A549 (cell line): Measurements from ENCODE around the gene IFITM10. TPM values are rescaled to one million over a fixed set of nuclear protein-coding genes. Genes with fewer than 3 reads are reported as not detected.

Experiments
- ATAC-seq, 2 experiments: fragments of 200-7000 bp in 1 of 2; fragments of >200 bp in 1 of 2; cut with Nextera tagmentation in 1 of 2; cut with Tn5 transposase in 1 of 2; 3 replicates each; pipeline versions ENCODE4 v1.8.0 to v1.9.1; 2018 to 2020; ENCODE audit warnings: mild to moderate bottlenecking in 1 of 2, moderate library complexity in 1 of 2
- CTCF ChIA-PET: fragments of 300-600 bp; sonication (Branson Sonifier 250); formaldehyde crosslinking; extraction: SDS; loops from one replicate; lab custom pipeline; 2021; ENCODE audit warnings: antibody characterized with exemption, inconsistent platforms; lab: Yijun Ruan, JAX
- POLR2A ChIA-PET: fragments of 350-600 bp; formaldehyde crosslinking; extraction: SDS; loops from one replicate; lab custom pipeline; 2021; ENCODE audit warnings: antibody characterized with exemption, inconsistent platforms; lab: Yijun Ruan, JAX
- DNase-seq, 2 experiments: peaks; one replicate each; pipeline versions ENCODE4 v3.0.0 to v3.0.0-alpha.2; 2011 to 2016; ENCODE audit warnings: low read depth in 1 of 2, low spot score in 1 of 2
- FAIRE-seq: peaks from 2 replicates; lab custom pipeline; 2011; peaks lifted over from hg19 to GRCh38; lab: Jason Lieb, UNC
- H3K27ac ChIP-seq, 2 experiments: fragments of >200 bp; sonication (Bioruptor Twin); formaldehyde crosslinking; 3 replicates each; pipeline ENCODE4 v1.5.1; 2016 to 2017
- H3K4me1 ChIP-seq: fragments of >200 bp; sonication (Bioruptor Twin); formaldehyde crosslinking; 3 replicates; pipeline ENCODE4 v1.6.1; 2016
- H3K4me2 ChIP-seq: fragments of >200 bp; sonication (Bioruptor Twin); formaldehyde crosslinking; 3 replicates; pipeline ENCODE4 v1.6.1; 2016
- H3K4me3 ChIP-seq: fragments of >200 bp; sonication (Bioruptor Twin); formaldehyde crosslinking; 3 replicates; pipeline ENCODE4 v1.5.1; 2016
- H3K9me3 ChIP-seq: fragments of >200 bp; sonication (Bioruptor Twin); formaldehyde crosslinking; 3 replicates; pipeline ENCODE4 v1.6.1; 2016
- CHD4 ChIP-seq: fragments of 200-600 bp; sonication (generic); IDR thresholded peaks from 2 replicates; pipeline ENCODE4 v1.6.1; 2016; ENCODE audit warnings: antibody characterized with exemption, mild to moderate bottlenecking, borderline replicate concordance
- EHF ChIP-seq: fragments of 250-450 bp; sonication (Bioruptor Pico); IDR thresholded peaks from 2 replicates; pipeline ENCODE4 v1.5.0; 2020; ENCODE audit warnings: mild to moderate bottlenecking
- EP300 ChIP-seq, 2 experiments: fragments of >200 bp; sonication (Bioruptor Twin); formaldehyde crosslinking; IDR thresholded peaks; 2 replicates in 1 of 2; 3 replicates in 1 of 2; pipeline ENCODE4 v1.6.1; 2016 to 2017
- HDAC2 ChIP-seq: fragments of 200-600 bp; sonication (generic); IDR thresholded peaks from 2 replicates; pipeline ENCODE4 v1.6.1; 2016
- HEYL ChIP-seq: fragments of 250-450 bp; sonication (Bioruptor Pico); IDR thresholded peaks from 2 replicates; pipeline ENCODE4 v1.8.0; 2021; ENCODE audit warnings: mild to moderate bottlenecking, moderate library complexity
- HOXB13 ChIP-seq: fragments of 250-450 bp; sonication (Bioruptor Pico); IDR thresholded peaks from 2 replicates; pipeline ENCODE4 v1.5.0; 2020; ENCODE audit warnings: low read depth, mild to moderate bottlenecking, moderate library complexity
- HOXB5 ChIP-seq: fragments of 250-450 bp; sonication (Bioruptor Pico); IDR thresholded peaks from 2 replicates; pipeline ENCODE4 v1.5.0; 2020; ENCODE audit warnings: mild to moderate bottlenecking, moderate library complexity
- JUN ChIP-seq, 2 experiments: fragments of >200 bp; sonication (Bioruptor Twin); formaldehyde crosslinking; IDR thresholded peaks; 2 replicates in 1 of 2; 3 replicates in 1 of 2; pipeline ENCODE4 v1.6.1; 2016 to 2017
- RAD21 ChIP-seq, 2 experiments: fragments of >200 bp in 1 of 2; sonication (Bioruptor Twin) in 1 of 2; formaldehyde crosslinking in 1 of 2; IDR thresholded peaks in 1 of 2; conservative IDR thresholded peaks in 1 of 2; 2 replicates in 1 of 2; 3 replicates in 1 of 2; pipeline ENCODE4 v1.6.1; 2012 to 2018; ENCODE audit warnings: inconsistent platforms in 1 of 2
- RCOR1 ChIP-seq: fragments of 150-350 bp; IDR thresholded peaks from 2 replicates; pipeline ENCODE4 v1.6.1; 2014; ENCODE audit warnings: antibody characterized with exemption, low read length, low read depth
- SMC3 ChIP-seq: fragments of >200 bp; sonication (Bioruptor Twin); formaldehyde crosslinking; IDR thresholded peaks from 3 replicates; pipeline ENCODE4 v1.6.1; 2018; ENCODE audit warnings: inconsistent platforms
- TFCP2L1 ChIP-seq: fragments of 250-450 bp; sonication (Bioruptor Pico); IDR thresholded peaks from 2 replicates; pipeline ENCODE4 v1.5.0; 2021; ENCODE audit warnings: mild to moderate bottlenecking
- TP53 ChIP-seq: fragments of 250-450 bp; sonication (Bioruptor Pico); IDR thresholded peaks from 2 replicates; pipeline ENCODE4 v1.5.0; 2021; ENCODE audit warnings: mild to moderate bottlenecking, moderate library complexity
- ZNF302 ChIP-seq: fragments of 250-450 bp; sonication (Bioruptor Pico); IDR thresholded peaks from 2 replicates; pipeline ENCODE4 v1.9.0; 2021; ENCODE audit warnings: inconsistent platforms, mild to moderate bottlenecking, moderate library complexity
- WGBS: methylation state at CpG from one replicate; pipeline ENCODE4 v1.1.6; 2017; ENCODE audit errors: missing lambda C conversion rate; 5-methylcytosine and 5-hydroxymethylcytosine counted together
- polyA plus RNA-seq, 4 experiments: library from polyadenylated mRNA; depleted of rRNA in 3 of 4; stranded (reverse); fragments of >200 nt; fragmentation: RNase III in 1 of 4; extraction: RNeasy Plus Mini Kit Qiagen cat#74134 plus additional on column Dnase treatment in 1 of 4; gene quantifications; 2 replicates in 3 of 4; 3 replicates in 1 of 4; pipeline ENCODE4 v1.2.3, GENCODE V29; 2011 to 2017
- TF ChIP-seq, protein P1 (sequence below): fragments of 200-600 bp; sonication (generic); IDR thresholded peaks from 2 replicates; pipeline ENCODE4 v1.6.1; 2016; ENCODE audit warnings: antibody characterized with exemption, mild to moderate bottlenecking, moderate library complexity
- TF ChIP-seq, protein P2 (sequence below): fragments of 250-450 bp; sonication (Bioruptor Pico); IDR thresholded peaks from 2 replicates; pipeline ENCODE4 v1.5.0; 2021; ENCODE audit warnings: mild to moderate bottlenecking, moderate library complexity, borderline replicate concordance
- TF ChIP-seq, protein P3 (sequence below): fragments of 450-650 bp; IDR thresholded peaks from 2 replicates; pipeline ENCODE4 v1.6.1; 2014; ENCODE audit warnings: antibody characterized with exemption
- TF ChIP-seq, protein P4 (sequence below): fragments of >200 bp; sonication (Bioruptor Twin); formaldehyde crosslinking; IDR thresholded peaks from 3 replicates; pipeline ENCODE4 v1.6.1; 2016
- TF ChIP-seq, protein P5 (sequence below): fragments of >200 bp; sonication (Bioruptor Twin); formaldehyde crosslinking; IDR thresholded peaks from 3 replicates; pipeline ENCODE4 v1.5.1; 2016

IFITM10 gene
- polyA plus RNA-seq, 2 of the 4 experiments (the other 2 are of a cell fraction) = 0.28 to 0.67 TPM

DNA sequence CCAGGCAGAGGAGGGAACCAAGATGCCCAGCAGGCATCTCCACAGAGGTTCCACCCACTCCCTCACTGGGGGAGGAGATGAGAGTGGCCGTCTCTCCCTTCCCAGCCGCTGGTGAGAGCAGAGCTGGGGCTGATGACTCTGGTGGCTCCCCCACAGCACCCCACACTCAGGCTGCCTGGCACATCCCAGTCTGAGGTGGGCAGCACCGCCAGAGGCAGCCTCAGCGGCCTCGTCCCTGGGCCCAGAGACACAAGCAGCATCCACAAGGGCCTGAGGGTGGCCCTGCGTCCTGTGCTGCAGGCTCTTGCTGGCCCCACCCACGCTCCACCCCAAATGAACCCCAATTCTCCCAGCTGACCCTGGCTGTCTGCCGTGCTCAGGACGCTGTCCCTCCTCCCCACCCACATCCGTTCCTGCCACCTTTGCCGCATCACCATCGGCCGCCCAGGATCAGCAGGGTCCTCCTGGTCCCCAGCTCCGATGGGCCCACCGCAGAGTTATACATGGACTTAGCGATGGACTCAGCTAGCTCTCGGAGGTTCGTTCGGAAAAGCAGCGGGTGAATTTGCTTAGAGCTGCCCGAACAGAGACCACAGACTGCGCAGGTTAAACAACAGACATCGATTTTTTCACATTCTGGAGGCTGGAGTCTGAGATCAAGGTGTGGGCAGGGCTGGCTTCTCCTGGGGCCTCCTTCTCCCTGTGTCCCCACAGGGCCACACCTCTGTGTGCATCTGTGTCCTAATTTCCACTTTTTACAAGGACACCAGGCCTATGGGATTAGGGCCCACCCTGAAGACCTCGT lies 33.5 kb upstream of the IFITM10 start:
- POLR2A ChIA-PET = no interaction called here
- ATAC-seq = no peak
- WGBS = 79% methylated on average over 15 of the region's 24 CpGs

DNA sequence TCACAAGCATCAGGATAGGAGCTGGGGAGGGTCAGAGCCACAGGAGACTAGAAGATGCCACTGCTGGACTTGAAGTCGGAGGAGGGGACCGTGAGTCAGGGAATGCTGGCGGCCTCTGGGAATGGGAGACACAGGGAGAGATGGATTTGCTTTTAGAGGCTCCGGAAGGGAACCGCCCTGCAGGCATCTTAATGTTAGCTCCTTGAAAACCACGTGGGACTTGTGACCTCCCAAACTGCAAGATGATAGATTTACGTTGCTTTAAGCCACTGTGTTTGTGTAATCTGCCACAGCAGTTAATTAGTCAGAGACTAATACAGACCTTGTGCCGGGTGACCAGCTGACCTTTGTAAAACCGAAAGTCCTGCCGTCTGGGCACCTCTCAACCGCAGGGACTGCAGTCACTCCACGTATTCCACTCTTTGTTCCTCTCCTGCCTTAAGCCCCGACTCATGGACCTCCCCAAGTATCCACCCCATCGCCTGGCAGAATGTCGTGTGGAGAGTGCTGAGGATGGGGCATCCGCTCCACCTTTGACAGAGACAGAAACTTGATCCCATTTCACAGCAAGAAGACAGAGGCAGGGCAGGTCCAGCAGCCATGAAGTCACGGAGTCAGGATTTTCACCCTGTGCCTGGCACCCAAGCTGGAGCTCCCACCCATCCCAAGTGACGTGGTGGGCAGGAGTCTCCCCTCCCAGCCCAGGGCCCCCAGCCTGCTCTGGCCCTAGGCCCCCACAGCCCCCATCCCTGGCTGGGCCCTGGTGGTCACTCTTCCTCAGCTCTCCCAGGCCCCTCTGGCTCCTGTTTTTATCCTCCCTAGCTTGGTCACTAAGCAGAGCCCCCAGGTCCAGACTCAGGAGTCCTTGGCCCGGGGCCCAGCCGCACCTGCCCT lies 32.7 kb upstream of the IFITM10 start:
- peak overlapping the region; percentile 45 to 75; a peak in 5 of 6 replicates for H3K27ac ChIP-seq
- FAIRE-seq (no peak), ATAC-seq (peak in 1 of 2 experiments; percentile 17; a peak in 2 of 6 replicates), DNase-seq (peak in 1 of 2 experiments; percentile 31)
- no peaks in the 10 kb centered on the region for H3K9me3 ChIP-seq
- peak overlapping the region; percentile 51 for H3K4me2 ChIP-seq
- no peak overlapping the region for H3K4me3 ChIP-seq
- POLR2A ChIA-PET = interaction anchor here (1.2 kb wide), 1 partner anchor 19 kb away, joined by 13 read pairs; the partner anchor contains the start of gene CTSD
- WGBS = 61% methylated on average over 17 of the region's 20 CpGs
- CTCF ChIA-PET = interaction anchor here (0.6 to 2.5 kb wide), 6 partner anchors 9 to 374 kb away, joined by 3 to 13 read pairs (median 3); no protein-coding TSS in a partner anchor
- peaks cover 28% of the 10 kb centered on the region for H3K4me1 ChIP-seq
- TF ChIP-seq SMC3 (no peak), ZNF302 (no peak), RCOR1 (no peak), RAD21 (conservative IDR thresholded peaks at IDR 0.05 in 1 of 2, IDR thresholded peaks at IDR 0.05 in 1 of 2) (no peak), HOXB13 (CRISPR knock-in tag) (no peak), EHF (CRISPR knock-in tag) (no peak), CHD4 (no peak), EP300 (IDR thresholded peaks at IDR 0.05) (no peak), HOXB5 (no peak)
- TF ChIP-seq, protein P1, sequence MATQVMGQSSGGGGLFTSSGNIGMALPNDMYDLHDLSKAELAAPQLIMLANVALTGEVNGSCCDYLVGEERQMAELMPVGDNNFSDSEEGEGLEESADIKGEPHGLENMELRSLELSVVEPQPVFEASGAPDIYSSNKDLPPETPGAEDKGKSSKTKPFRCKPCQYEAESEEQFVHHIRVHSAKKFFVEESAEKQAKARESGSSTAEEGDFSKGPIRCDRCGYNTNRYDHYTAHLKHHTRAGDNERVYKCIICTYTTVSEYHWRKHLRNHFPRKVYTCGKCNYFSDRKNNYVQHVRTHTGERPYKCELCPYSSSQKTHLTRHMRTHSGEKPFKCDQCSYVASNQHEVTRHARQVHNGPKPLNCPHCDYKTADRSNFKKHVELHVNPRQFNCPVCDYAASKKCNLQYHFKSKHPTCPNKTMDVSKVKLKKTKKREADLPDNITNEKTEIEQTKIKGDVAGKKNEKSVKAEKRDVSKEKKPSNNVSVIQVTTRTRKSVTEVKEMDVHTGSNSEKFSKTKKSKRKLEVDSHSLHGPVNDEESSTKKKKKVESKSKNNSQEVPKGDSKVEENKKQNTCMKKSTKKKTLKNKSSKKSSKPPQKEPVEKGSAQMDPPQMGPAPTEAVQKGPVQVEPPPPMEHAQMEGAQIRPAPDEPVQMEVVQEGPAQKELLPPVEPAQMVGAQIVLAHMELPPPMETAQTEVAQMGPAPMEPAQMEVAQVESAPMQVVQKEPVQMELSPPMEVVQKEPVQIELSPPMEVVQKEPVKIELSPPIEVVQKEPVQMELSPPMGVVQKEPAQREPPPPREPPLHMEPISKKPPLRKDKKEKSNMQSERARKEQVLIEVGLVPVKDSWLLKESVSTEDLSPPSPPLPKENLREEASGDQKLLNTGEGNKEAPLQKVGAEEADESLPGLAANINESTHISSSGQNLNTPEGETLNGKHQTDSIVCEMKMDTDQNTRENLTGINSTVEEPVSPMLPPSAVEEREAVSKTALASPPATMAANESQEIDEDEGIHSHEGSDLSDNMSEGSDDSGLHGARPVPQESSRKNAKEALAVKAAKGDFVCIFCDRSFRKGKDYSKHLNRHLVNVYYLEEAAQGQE = no peak
- TF ChIP-seq, protein P2, sequence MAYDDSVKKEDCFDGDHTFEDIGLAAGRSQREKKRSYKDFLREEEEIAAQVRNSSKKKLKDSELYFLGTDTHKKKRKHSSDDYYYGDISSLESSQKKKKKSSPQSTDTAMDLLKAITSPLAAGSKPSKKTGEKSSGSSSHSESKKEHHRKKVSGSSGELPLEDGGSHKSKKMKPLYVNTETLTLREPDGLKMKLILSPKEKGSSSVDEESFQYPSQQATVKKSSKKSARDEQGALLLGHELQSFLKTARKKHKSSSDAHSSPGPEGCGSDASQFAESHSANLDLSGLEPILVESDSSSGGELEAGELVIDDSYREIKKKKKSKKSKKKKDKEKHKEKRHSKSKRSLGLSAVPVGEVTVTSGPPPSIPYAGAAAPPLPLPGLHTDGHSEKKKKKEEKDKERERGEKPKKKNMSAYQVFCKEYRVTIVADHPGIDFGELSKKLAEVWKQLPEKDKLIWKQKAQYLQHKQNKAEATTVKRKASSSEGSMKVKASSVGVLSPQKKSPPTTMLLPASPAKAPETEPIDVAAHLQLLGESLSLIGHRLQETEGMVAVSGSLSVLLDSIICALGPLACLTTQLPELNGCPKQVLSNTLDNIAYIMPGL (CRISPR knock-in tag) = no peak
- TF ChIP-seq, protein P3, sequence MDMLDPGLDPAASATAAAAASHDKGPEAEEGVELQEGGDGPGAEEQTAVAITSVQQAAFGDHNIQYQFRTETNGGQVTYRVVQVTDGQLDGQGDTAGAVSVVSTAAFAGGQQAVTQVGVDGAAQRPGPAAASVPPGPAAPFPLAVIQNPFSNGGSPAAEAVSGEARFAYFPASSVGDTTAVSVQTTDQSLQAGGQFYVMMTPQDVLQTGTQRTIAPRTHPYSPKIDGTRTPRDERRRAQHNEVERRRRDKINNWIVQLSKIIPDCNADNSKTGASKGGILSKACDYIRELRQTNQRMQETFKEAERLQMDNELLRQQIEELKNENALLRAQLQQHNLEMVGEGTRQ = no peak
- TF ChIP-seq, protein P4, sequence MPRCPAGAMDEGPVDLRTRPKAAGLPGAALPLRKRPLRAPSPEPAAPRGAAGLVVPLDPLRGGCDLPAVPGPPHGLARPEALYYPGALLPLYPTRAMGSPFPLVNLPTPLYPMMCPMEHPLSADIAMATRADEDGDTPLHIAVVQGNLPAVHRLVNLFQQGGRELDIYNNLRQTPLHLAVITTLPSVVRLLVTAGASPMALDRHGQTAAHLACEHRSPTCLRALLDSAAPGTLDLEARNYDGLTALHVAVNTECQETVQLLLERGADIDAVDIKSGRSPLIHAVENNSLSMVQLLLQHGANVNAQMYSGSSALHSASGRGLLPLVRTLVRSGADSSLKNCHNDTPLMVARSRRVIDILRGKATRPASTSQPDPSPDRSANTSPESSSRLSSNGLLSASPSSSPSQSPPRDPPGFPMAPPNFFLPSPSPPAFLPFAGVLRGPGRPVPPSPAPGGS = no peak
- TF ChIP-seq, protein P5, sequence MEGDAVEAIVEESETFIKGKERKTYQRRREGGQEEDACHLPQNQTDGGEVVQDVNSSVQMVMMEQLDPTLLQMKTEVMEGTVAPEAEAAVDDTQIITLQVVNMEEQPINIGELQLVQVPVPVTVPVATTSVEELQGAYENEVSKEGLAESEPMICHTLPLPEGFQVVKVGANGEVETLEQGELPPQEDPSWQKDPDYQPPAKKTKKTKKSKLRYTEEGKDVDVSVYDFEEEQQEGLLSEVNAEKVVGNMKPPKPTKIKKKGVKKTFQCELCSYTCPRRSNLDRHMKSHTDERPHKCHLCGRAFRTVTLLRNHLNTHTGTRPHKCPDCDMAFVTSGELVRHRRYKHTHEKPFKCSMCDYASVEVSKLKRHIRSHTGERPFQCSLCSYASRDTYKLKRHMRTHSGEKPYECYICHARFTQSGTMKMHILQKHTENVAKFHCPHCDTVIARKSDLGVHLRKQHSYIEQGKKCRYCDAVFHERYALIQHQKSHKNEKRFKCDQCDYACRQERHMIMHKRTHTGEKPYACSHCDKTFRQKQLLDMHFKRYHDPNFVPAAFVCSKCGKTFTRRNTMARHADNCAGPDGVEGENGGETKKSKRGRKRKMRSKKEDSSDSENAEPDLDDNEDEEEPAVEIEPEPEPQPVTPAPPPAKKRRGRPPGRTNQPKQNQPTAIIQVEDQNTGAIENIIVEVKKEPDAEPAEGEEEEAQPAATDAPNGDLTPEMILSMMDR = no peak

More for the DNA sequence above, 33.5 kb upstream of the IFITM10 start:
- H3K4me3 ChIP-seq = no peak overlapping the region
- peak overlapping the region; percentile 45 to 75; a peak in 4 of 6 replicates for H3K27ac ChIP-seq
- TF ChIP-seq HDAC2 = no peak
- no peak for TF ChIP-seq HOXB5
- TF ChIP-seq TP53 = no peak
- no peak for TF ChIP-seq TFCP2L1 (CRISPR knock-in tag)
- TF ChIP-seq JUN (IDR thresholded peaks at IDR 0.05) = no peak
- no peak for TF ChIP-seq HEYL (CRISPR knock-in tag)
- CTCF ChIA-PET = interaction anchor here (0.6 to 2.5 kb wide), 7 partner anchors 8 to 465 kb away, joined by 3 to 13 read pairs (median 4); no protein-coding TSS in a partner anchor
- peaks cover 24% of the 10 kb centered on the region for H3K4me1 ChIP-seq
- DNase-seq = no peak
- no peak overlapping the region; the same call in 2 of the 3 replicates for H3K4me2 ChIP-seq
- no peaks in the 10 kb centered on the region for H3K9me3 ChIP-seq
- no peak for FAIRE-seq
